IPS-NIHi7 (cell line): Measurements from ENCODE around the gene NFE2L2.
"Not testable (repeated sequence)": the region's sequence is repeated elsewhere in the genome, so short reads cannot be mapped to it uniquely, and the experiment has no call there.

Experiments
- DNase-seq: peaks from one replicate; pipeline ENCODE4 v3.0.0; 2012; ENCODE audit warnings: mixed read lengths; ENCODE audit errors: extremely low spot score

The NFE2L2 gene

GRCh38 chr2:177257471-177257870 lies 7.1 kb downstream of the NFE2L2 start:
- DNase-seq = no peak

- no peak for DNase-seq
These were observed 7.8 kb downstream of the NFE2L2 start for GRCh38 chr2:177256695-177257094.

DNA sequence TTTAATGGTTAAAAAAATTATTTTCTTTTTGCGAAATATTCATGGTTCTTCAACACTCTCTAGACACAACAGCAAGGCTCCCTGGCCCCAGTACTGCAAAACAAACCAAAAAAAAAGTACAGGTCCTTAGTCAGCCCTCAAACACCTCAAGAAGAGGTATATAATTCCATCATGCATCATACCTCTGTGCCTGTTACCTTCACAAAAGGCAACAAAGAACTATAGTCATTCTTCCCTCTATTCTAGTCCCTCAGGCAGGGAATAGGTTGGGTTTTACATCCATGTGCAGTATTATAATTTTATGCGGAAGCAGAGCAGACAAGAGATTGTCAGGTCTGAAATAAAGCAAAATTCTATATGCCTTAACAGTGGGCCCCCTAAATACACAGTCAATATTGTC lies 8.5 kb downstream of the NFE2L2 start:
- no peak for DNase-seq

DNA sequence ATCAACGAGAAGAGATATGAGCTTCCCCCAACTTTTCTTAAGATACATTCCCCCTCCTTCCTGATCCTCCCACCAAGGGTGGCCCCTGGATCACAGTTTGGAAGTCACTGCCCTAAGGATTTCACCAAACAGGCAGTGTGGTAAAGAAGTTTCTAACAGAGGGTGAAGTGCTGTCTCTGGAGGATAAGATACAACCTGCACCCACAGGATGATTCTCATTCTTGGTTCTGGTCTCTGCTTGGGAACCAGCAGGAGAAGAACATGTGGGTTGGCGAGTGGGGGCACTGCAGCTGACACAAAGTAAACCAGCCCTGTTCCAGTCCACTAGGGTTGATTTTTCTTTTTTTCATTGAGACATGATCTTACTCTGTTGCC lies 9.3 kb downstream of the NFE2L2 start:
- no peak for DNase-seq

- DNase-seq = peak; percentile 58
These were observed 9.9 kb downstream of the NFE2L2 start for GRCh38 chr2:177254433-177255226.

DNA sequence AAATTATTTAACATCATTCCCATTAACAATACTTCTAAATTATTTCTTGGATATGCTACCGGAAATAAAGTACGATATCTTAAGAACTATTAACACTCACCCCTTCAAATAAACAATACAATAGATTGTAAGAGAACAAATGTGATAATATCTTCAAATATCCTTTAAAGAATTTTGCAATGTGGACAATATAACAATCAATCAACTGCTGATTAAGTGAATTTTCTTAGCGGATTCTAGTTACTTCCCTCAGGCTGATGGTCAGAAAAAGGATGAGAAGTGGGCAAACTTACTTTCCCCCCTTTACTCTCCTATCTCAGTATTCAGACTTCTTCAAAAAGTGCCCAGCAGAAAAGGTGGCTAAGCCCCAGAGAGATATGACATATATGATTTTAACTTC lies 10.8 kb downstream of the NFE2L2 start:
- DNase-seq = no peak

DNA sequence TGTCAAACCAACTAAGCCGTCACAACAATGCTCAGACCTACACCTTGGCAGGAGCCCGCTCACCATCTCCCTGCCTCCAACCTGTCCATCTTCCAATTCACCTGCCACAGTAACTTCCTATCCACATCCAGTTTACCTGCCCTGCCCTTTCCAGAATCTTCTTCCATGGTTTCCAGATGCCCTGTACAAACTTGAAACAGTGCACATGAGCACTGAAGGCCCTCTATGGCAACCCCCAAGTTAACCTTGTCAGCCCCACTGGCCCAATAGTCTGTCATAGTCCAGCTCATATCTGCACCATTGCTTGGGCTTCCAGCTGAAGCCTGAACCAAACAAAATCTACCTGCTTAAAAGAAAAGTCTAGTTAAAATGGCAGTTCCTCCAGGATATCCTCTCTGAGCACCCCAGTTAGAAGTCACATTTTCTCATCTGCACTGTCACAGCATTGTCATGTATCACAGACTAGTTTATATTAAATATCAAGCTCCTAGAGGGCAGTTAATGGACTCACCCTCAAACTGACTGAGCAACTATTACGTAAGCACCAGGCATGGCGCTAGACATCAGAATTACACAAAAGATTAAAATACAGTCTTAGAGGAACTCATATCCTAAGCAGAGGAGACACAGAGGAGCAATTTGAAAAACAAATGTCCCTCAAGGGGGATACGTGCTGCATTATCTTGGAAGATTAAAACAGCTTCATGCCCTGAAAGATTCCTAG lies 11.6 kb downstream of the NFE2L2 start:
- DNase-seq = no peak

DNA sequence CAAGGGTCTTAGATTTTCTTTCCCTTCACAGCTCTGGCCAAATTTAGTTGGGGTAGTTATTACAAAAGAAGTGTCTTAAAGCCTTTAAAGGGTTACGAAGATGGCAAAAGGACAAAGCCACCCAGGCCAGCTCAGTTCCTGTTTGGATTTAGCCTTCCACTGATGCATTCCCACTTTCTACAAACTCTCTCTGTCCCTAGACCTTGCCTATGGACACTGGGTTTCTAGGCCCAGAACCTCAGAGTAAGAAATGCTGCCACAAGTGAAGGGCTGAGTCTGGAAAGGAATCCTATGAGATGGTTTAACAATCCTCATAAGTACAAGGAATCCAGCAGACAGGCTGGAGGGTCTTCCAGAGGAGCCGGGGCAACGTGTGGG lies 13.4 kb downstream of the NFE2L2 start:
- DNase-seq = no peak

DNA sequence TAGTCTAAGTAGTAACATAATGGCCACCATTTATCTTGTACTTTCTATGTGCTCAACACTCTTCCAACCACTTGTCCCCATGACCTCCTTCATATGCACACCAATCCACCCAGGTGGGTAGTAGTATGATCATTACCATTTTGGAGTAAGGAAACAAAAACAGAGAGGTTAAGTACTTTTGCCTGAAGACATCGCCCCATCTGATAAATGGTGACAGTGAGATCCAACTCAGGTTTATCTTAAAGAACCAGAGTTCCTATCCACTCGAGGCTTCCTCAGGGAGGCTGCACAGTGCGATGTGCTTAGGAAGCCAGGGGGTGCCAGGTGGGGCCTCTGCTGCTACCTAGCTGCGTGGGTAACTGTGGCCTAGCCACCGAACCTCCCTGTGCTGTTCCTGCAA lies 14.1 kb downstream of the NFE2L2 start:
- no peak for DNase-seq

- DNase-seq = no peak
These were observed 15.5 kb downstream of the NFE2L2 start for GRCh38 chr2:177249038-177249437.

DNA sequence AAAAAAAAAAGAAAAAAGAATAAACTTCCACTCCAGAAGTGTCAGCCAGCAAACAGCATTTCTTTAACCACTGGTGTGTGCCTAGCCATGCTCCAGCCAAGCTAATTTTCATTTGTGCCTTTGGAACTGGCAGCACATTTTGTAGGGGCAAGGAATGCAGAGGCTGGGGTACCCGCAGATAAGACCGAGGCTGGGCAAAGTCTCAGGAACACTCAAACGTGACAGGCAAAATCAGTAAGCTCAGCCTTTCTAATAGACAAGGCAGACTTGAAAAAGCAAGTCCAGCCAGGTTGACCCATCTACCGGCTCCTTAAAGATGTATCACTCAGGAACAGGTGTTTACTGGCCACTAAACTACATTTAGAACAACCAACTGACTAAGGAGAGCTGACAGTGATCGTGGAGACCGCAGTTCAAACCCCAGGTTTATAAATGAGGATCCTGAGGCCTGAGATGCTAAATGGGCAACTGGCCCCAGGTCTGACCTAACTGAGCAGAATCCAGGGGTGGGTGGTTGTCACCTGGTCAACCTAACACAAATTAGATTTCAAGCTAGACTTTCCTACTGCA lies 16.7 kb downstream of the NFE2L2 start:
- no peak for DNase-seq

- not testable (repeated sequence) for DNase-seq
These were observed 17.9 kb downstream of the NFE2L2 start for GRCh38 chr2:177246523-177247030.

- DNase-seq = no peak
These were observed 18.5 kb downstream of the NFE2L2 start for GRCh38 chr2:177246000-177246399.

GRCh38 chr2:177245010-177245422 lies 19.5 kb downstream of the NFE2L2 start:
- peak; percentile 46 for DNase-seq

GRCh38 chr2:177244244-177244771 lies 20.2 kb downstream of the NFE2L2 start:
- no peak for DNase-seq

GRCh38 chr2:177243476-177243875 lies 21.1 kb downstream of the NFE2L2 start:
- DNase-seq = no peak

- DNase-seq = no peak
These were observed 21.5 kb downstream of the NFE2L2 start for GRCh38 chr2:177243073-177243472.

GRCh38 chr2:177242121-177242987 lies 22.2 kb downstream of the NFE2L2 start:
- no peak for DNase-seq

DNA sequence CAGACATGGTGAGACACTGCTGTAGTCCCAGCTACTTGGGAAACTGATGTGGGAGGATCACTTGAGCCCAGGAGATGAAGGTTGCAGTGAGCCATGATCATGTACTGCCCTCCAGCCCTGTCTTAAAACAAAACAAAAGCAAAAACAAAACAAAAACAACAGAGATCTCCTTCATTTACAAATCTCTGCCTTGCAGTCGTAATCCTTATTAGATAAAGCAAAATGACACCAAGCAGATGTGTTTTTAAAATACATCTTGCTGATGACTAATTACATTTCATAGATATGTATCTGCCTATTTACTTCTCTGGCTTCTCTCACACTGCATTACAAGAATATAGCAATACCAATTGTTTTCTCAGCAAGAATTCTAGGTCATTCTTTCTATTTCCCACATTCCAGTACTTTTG lies 22.8 kb downstream of the NFE2L2 start:
- DNase-seq = no peak

DNA sequence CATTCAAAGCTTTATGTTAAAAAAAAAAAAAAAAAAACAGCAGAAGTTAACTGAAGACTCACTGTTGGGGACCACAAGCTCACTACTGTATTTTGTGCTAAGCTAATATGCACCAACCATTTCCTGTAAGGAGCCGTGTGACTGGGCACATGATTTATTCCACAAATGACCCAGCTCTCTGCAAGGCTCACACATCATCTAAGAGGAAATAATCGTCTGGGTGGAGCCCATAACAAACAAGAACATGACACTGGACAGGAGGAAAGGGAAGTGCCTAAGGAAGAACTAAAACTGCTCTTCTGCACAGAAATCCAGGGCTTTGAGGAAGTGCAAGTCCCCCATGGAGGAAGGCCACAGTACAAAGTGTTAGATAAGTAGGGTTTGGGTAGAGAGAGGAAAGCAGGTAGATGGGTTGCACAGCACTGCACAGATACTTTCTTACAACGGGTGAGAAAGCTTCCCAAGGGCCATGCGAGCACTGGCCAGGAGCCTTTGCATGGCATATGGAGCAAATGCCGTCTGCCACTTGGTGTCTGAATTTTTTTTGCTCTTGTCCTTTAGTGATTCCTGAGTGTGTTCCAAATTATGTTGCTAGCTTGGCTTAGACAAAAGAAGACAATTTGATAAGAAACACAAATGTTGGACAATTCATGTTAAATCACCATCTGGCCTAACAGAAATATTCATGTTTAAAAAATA lies 24.4 kb downstream of the NFE2L2 start:
- no peak for DNase-seq

- DNase-seq = no peak
These were observed 25.5 kb downstream of the NFE2L2 start for GRCh38 chr2:177239053-177239452.
